ENCODE measurements around the gene DUSP8. TPM values are rescaled to one million over a fixed set of nuclear protein-coding genes. Genes with fewer than 3 reads are reported as not detected.

Gene DUSP8
- total and polyA plus RNA-seq, 2 of the 8 experiments (the other 6 are each of a cell fraction or from before 2014, with no cell fraction given): 2.8 to 3.6 TPM

GRCh38 chr11:1517117-1518005 lies 54.7 kb downstream of the DUSP8 start:
- H2BK20ac ChIP-seq (ENCODE audit: low read length): no peak overlapping the region
- POLR2A ChIA-PET (ENCODE audit: partially characterized antibody): no interaction called here
- H3K23me2 ChIP-seq (ENCODE audit: low read depth, low read length): no peaks in the 10 kb centered on the region
- H3K4ac ChIP-seq (replicated peaks; ENCODE audit: insufficient read length, low read depth, low read length): no peak overlapping the region
- no peak for FAIRE-seq
- DNase-seq (ENCODE audit: low read depth in 1 of 2, low spot score in 2 of 2): no peak
- H3K9ac ChIP-seq (replicated peaks in 1 of 4; ENCODE audit: extremely low read depth in 1 of 4, low read depth in 3 of 4, low read length in 3 of 4): no peak overlapping the region
- H4K91ac ChIP-seq (replicated peaks; ENCODE audit: insufficient read length, low read length): no peak overlapping the region
- no peak overlapping the region for H3K18ac ChIP-seq (ENCODE audit: extremely low read depth, low read length)
- H4K5ac ChIP-seq (ENCODE audit: insufficient read length, low read depth, low read length): no peak overlapping the region
- H3K79me2 ChIP-seq (ENCODE audit: control insufficient read depth in 1 of 2, insufficient read depth in 2 of 2, low read length in 2 of 2): peaks cover 0 to 20% of the 10 kb centered on the region in 2 experiments; a peak in 1 of 4 replicates
- CTCF ChIA-PET (ENCODE audit: partially characterized antibody): interaction anchor here (0.7 to 2.1 kb wide), 11 partner anchors 10 to 228 kb away, joined by 3 to 9 read pairs (median 3); no protein-coding TSS in a partner anchor
- no peaks in the 10 kb centered on the region for H3K36me3 ChIP-seq (ENCODE audit: control insufficient read depth in 2 of 4, insufficient read depth in 4 of 4, low read length in 3 of 4)
- no peak overlapping the region for H3K27ac ChIP-seq (ENCODE audit: low read depth, low read length)
- no peak overlapping the region for H3K4me3 ChIP-seq (ENCODE audit: extremely low read depth in 1 of 4, insufficient read depth in 2 of 4, low read depth in 3 of 4, low read length in 4 of 4)
- 0 out of 2 replicates have a peak overlapping the region, but pooled peaks have one; percentile 9 for H2BK12ac ChIP-seq (ENCODE audit: low read depth, low read length)
- H3K4me2 ChIP-seq (ENCODE audit: insufficient read depth in 1 of 2, low read depth in 2 of 2, low read length in 2 of 2): no peak overlapping the region
- no peak overlapping the region for H2BK120ac ChIP-seq (replicated peaks; ENCODE audit: low read depth, low read length)
- H3K9me3 ChIP-seq (ENCODE audit: insufficient read depth in 2 of 2, low read depth in 1 of 2, low read length in 1 of 2): no peaks in the 10 kb centered on the region
- no peak overlapping the region for H3K56ac ChIP-seq (replicated peaks; ENCODE audit: insufficient read length, low read depth, low read length)
- H4K20me1 ChIP-seq (replicated peaks in 1 of 2; ENCODE audit: control insufficient read depth in 1 of 2, insufficient read depth in 2 of 2, low read length in 2 of 2): peaks cover 12 to 22% of the 10 kb centered on the region in 2 experiments
- no peak overlapping the region for H2BK15ac ChIP-seq (ENCODE audit: low read length)
- 87% methylated on average over 26 of the region's 28 CpGs; no CpG with 5 or more reads in 1 of the 2 experiments for WGBS, 2 experiments (ENCODE audit: extremely low coverage in 1 of 2, insufficient coverage in 1 of 2, insufficient read length in 1 of 2, insufficient replicate concordance in 2 of 2, low coverage in 1 of 2, low lambda C conversion rate in 2 of 2, missing lambda C conversion rate in 1 of 2)
- H3K79me1 ChIP-seq (ENCODE audit: low read depth, low read length): peaks cover 13% of the 10 kb centered on the region; the same call in 1 of the 2 replicates
- no peak overlapping the region for H2AK5ac ChIP-seq (ENCODE audit: low read depth, low read length)
- H3K4me1 ChIP-seq (replicated peaks in 1 of 4; ENCODE audit: control insufficient read depth in 3 of 4, insufficient read depth in 4 of 4, low read length in 3 of 4): peaks cover 0 to 9% (median 8%) of the 10 kb centered on the region in 4 experiments; a peak in 6 of 7 replicates
- peak overlapping the region; percentile 57; the same call in 1 of the 2 replicates for H4K8ac ChIP-seq (ENCODE audit: extremely low read depth, insufficient read depth, low read length)
- 0 out of 2 replicates have a peak overlapping the region, but pooled peaks have one; percentile 16 for H2BK5ac ChIP-seq (ENCODE audit: low read depth, low read length)
- no peak overlapping the region for H3K14ac ChIP-seq (ENCODE audit: insufficient read length)
- no peaks in the 10 kb centered on the region for H3K27me3 ChIP-seq (replicated peaks in 1 of 4; ENCODE audit: control insufficient read depth in 3 of 4, extremely low read depth in 1 of 4, insufficient read depth in 3 of 4, low read length in 3 of 4)
- no peak overlapping the region for H3K23ac ChIP-seq (ENCODE audit: insufficient read length)
- no peak overlapping the region for H2AFZ ChIP-seq (ENCODE audit: low read length)
- TF ChIP-seq MAFK (IDR thresholded peaks at IDR 0.05; ENCODE audit: low read depth, low read length) (no peak), TEAD4 (IDR thresholded peaks at IDR 0.05; ENCODE audit: low read depth, low read length) (no peak), POLR2AphosphoS5 (IDR thresholded peaks at IDR 0.05; ENCODE audit: low read depth, low read length) (no peak), GTF2F1 (IDR thresholded peaks at IDR 0.05; ENCODE audit: borderline replicate concordance, low read depth, low read length) (no peak), RNF2 (IDR thresholded peaks at IDR 0.05; ENCODE audit: borderline replicate concordance, low read depth, low read length, missing control alignments, poor library complexity, severe bottlenecking) (no peak), NANOG (IDR thresholded peaks at IDR 0.05; ENCODE audit: insufficient read depth, low read depth, low read length, poor library complexity, severe bottlenecking) (no peak), JUND (IDR thresholded peaks at IDR 0.05; ENCODE audit: low read length) (no peak), EZH2 (IDR thresholded peaks at IDR 0.05; ENCODE audit: low read depth, low read length, severe bottlenecking) (no peak), RAD21 (IDR thresholded peaks at IDR 0.05 in 1 of 2, conservative IDR thresholded peaks at IDR 0.05 in 1 of 2; ENCODE audit: low read depth in 2 of 2, low read length in 2 of 2) (no peak), CHD2 (IDR thresholded peaks at IDR 0.05; ENCODE audit: low read length) (no peak)
